IMR-90 (cell line): ENCODE data around the gene PARD3. TPM values are rescaled to one million over a fixed set of nuclear protein-coding genes. Genes with fewer than 3 reads are reported as not detected.

ENCODE experiments used
- ATAC-seq: fragments of 200-7000 bp; cut with Tn5 transposase; 2 replicates; pipeline ENCODE4 v1.9.1; 2020; ENCODE audit warnings: low read depth, mild to moderate bottlenecking, moderate library complexity
- BruUV-seq: library from RNA; stranded (reverse); fragments of 400-500 nt; replicated peaks from 2 replicates; lab custom pipeline; 2021; lab: Mats Ljungman, UMichigan
- CTCF ChIA-PET: fragments of 300-600 bp; formaldehyde crosslinking; extraction: SDS; loops from one replicate; lab custom pipeline; 2021; ENCODE audit warnings: antibody characterized with exemption; lab: Yijun Ruan, JAX
- POLR2A ChIA-PET: fragments of 300-600 bp; sonication (Branson Sonifier 250); formaldehyde crosslinking; loops from one replicate; lab custom pipeline; 2022; ENCODE audit warnings: antibody characterized with exemption; ENCODE audit not compliant: unreplicated experiment; lab: Charles Lee
- DNase-seq: peaks from one replicate; pipeline ENCODE4 v3.0.0; 2013
- H2AFZ ChIP-seq: replicated peaks from 2 replicates; pipeline ENCODE3; 2013; ENCODE audit warnings: low read length, mild to moderate bottlenecking; ENCODE audit not compliant: poor library complexity
- H2AK5ac ChIP-seq: 2 replicates; pipeline ENCODE4 v1.6.1; 2013; ENCODE audit warnings: low read depth, low read length, inconsistent platforms
- H2AK9ac ChIP-seq: replicated peaks from 2 replicates; pipeline ENCODE3; 2013; ENCODE audit warnings: mild to moderate bottlenecking, low read depth, low read length, moderate library complexity; ENCODE audit not compliant: poor library complexity
- H2BK120ac ChIP-seq: 2 replicates; pipeline ENCODE4 v1.6.1; 2013; ENCODE audit warnings: low read depth, low read length, inconsistent platforms
- H2BK15ac ChIP-seq: 3 replicates; pipeline ENCODE4 v1.6.1; 2013; ENCODE audit warnings: low read depth, low read length, inconsistent platforms
- H2BK20ac ChIP-seq: 2 replicates; pipeline ENCODE4 v1.6.1; 2013; ENCODE audit warnings: low read depth, mild to moderate bottlenecking, inconsistent platforms, low read length, moderate library complexity
- H2BK5ac ChIP-seq: 2 replicates; pipeline ENCODE4 v1.6.1; 2013; ENCODE audit warnings: mild to moderate bottlenecking, low read depth, low read length, inconsistent platforms; ENCODE audit not compliant: poor library complexity, severe bottlenecking
- H3K14ac ChIP-seq: replicated peaks from 2 replicates; pipeline ENCODE4 v1.6.1; 2013; ENCODE audit warnings: low read depth, low read length, inconsistent platforms
- H3K18ac ChIP-seq: 2 replicates; pipeline ENCODE4 v1.6.1; 2013; ENCODE audit warnings: low read depth, low read length, control low read depth
- H3K23ac ChIP-seq: 2 replicates; pipeline ENCODE4 v1.6.1; 2013; ENCODE audit warnings: low read depth, low read length, inconsistent platforms
- H3K27ac ChIP-seq: 2 replicates; pipeline ENCODE4 v1.5.1; 2013; ENCODE audit warnings: mild to moderate bottlenecking, control low read depth, low read length; ENCODE audit not compliant: insufficient read depth
- H3K27me3 ChIP-seq: 2 replicates; pipeline ENCODE4 v1.6.1; 2013; ENCODE audit warnings: low read length; ENCODE audit not compliant: control insufficient read depth, insufficient read depth
- H3K36me3 ChIP-seq: 2 replicates; pipeline ENCODE4 v1.6.1; 2013; ENCODE audit warnings: low read length, mixed read lengths; ENCODE audit not compliant: control insufficient read depth, insufficient read depth
- H3K4ac ChIP-seq: 2 replicates; pipeline ENCODE4 v1.6.1; 2013; ENCODE audit warnings: low read depth, low read length, inconsistent platforms
- H3K4me1 ChIP-seq: 2 replicates; pipeline ENCODE4 v1.6.1; 2013; ENCODE audit warnings: low read length, mixed read lengths; ENCODE audit not compliant: control insufficient read depth, insufficient read depth
- H3K4me2 ChIP-seq: 2 replicates; pipeline ENCODE4 v1.6.1; 2013; ENCODE audit warnings: low read depth, mild to moderate bottlenecking, control low read depth, low read length, moderate library complexity
- H3K4me3 ChIP-seq: 2 replicates; pipeline ENCODE4 v1.5.1; 2013; ENCODE audit warnings: low read depth, mild to moderate bottlenecking, control low read depth, low read length, moderate library complexity; ENCODE audit not compliant: insufficient read depth
- H3K56ac ChIP-seq: 2 replicates; pipeline ENCODE4 v1.6.1; 2013; ENCODE audit warnings: low read length, inconsistent platforms; ENCODE audit not compliant: insufficient read depth; ENCODE audit errors: extremely low read depth
- H3K79me1 ChIP-seq, 2 experiments: 2 replicates each; pipeline ENCODE4 v1.6.1; 2013; ENCODE audit warnings: low read length in 2 of 2, inconsistent platforms in 1 of 2, low read depth in 1 of 2
- H3K9ac ChIP-seq: 2 replicates; pipeline ENCODE4 v1.6.1; 2013; ENCODE audit warnings: low read depth, low read length, control low read depth
- H3K9me1 ChIP-seq: 2 replicates; pipeline ENCODE4 v1.6.1; 2013; ENCODE audit warnings: low read length, inconsistent platforms; ENCODE audit not compliant: insufficient read depth
- H3K9me3 ChIP-seq: 2 replicates; pipeline ENCODE4 v1.6.1; 2013; ENCODE audit warnings: low read length; ENCODE audit not compliant: control insufficient read depth, insufficient read depth
- H4K20me1 ChIP-seq: 2 replicates; pipeline ENCODE4 v1.6.1; 2013; ENCODE audit warnings: low read length, inconsistent platforms; ENCODE audit not compliant: insufficient read depth
- H4K5ac ChIP-seq: 2 replicates; pipeline ENCODE4 v1.6.1; 2013; ENCODE audit warnings: mild to moderate bottlenecking, low read depth, low read length, control low read depth
- H4K8ac ChIP-seq, 2 experiments: 2 replicates each; pipeline ENCODE4 v1.6.1; 2013; ENCODE audit warnings: low read depth in 2 of 2, low read length in 2 of 2, control low read depth in 1 of 2, inconsistent platforms in 1 of 2
- H4K91ac ChIP-seq: 2 replicates; pipeline ENCODE4 v1.6.1; 2013; ENCODE audit warnings: low read depth, low read length, inconsistent platforms; ENCODE audit not compliant: insufficient read depth
- BHLHE40 ChIP-seq: fragments of 150-350 bp; IDR thresholded peaks from 2 replicates; pipeline ENCODE4 v1.6.1; 2016; ENCODE audit warnings: mild to moderate bottlenecking, low read depth, low read length
- CEBPB ChIP-seq: IDR thresholded peaks from 2 replicates; pipeline ENCODE4 v1.6.1; 2012; ENCODE audit warnings: low read depth, low read length, improper control_type of control experiment
- CHD1 ChIP-seq: IDR thresholded peaks from 2 replicates; pipeline ENCODE4 v1.6.1; 2012; ENCODE audit warnings: low read depth, low read length, improper control_type of control experiment
- ELK1 ChIP-seq: fragments of 150-350 bp; IDR thresholded peaks from 2 replicates; pipeline ENCODE4 v1.6.1; 2016; ENCODE audit warnings: low read depth, mild to moderate bottlenecking, low read length, moderate library complexity, borderline replicate concordance
- FOS ChIP-seq: fragments of 150-350 bp; IDR thresholded peaks from 2 replicates; pipeline ENCODE4 v1.6.1; 2016; ENCODE audit warnings: low read depth, low read length
- MAFK ChIP-seq: IDR thresholded peaks from 2 replicates; pipeline ENCODE4 v1.6.1; 2012; ENCODE audit warnings: low read depth, low read length, improper control_type of control experiment
- MAZ ChIP-seq: IDR thresholded peaks from 2 replicates; pipeline ENCODE4 v1.6.1; 2012; ENCODE audit warnings: low read depth, mild to moderate bottlenecking, low read length, improper control_type of control experiment, moderate library complexity, borderline replicate concordance
- MXI1 ChIP-seq: IDR thresholded peaks from 2 replicates; pipeline ENCODE4 v1.6.1; 2012; ENCODE audit warnings: low read depth, mild to moderate bottlenecking, low read length, moderate library complexity, borderline replicate concordance
- NFE2L2 ChIP-seq: fragments of 150-350 bp; IDR thresholded peaks from 2 replicates; pipeline ENCODE4 v1.6.1; 2016; ENCODE audit warnings: low read depth, mild to moderate bottlenecking, low read length
- POLR2A ChIP-seq: IDR thresholded peaks from 2 replicates; pipeline ENCODE4 v1.6.1; 2012; ENCODE audit warnings: mild to moderate bottlenecking, low read depth, low read length
- RAD21 ChIP-seq: IDR thresholded peaks from 2 replicates; pipeline ENCODE4 v1.6.1; 2012; ENCODE audit warnings: low read length, improper control_type of control experiment
- RCOR1 ChIP-seq: IDR thresholded peaks from 2 replicates; pipeline ENCODE4 v1.6.1; 2012; ENCODE audit warnings: mild to moderate bottlenecking, low read length, improper control_type of control experiment; ENCODE audit not compliant: insufficient replicate concordance
- RFX5 ChIP-seq: IDR thresholded peaks from 2 replicates; pipeline ENCODE4 v1.8.0; 2012; ENCODE audit warnings: low read depth, mild to moderate bottlenecking, low read length, moderate library complexity
- SMC3 ChIP-seq: fragments of 150-350 bp; IDR thresholded peaks from 2 replicates; pipeline ENCODE4 v1.6.1; 2016; ENCODE audit warnings: low read depth, mild to moderate bottlenecking, antibody characterized with exemption, low read length, moderate library complexity
- USF2 ChIP-seq: fragments of 150-350 bp; IDR thresholded peaks from 2 replicates; pipeline ENCODE4 v1.6.1; 2017; ENCODE audit warnings: mild to moderate bottlenecking, antibody characterized with exemption, low read length, low read depth
- WGBS, 2 experiments: methylation state at CpG; one replicate each; pipeline versions ENCODE4 v1.1.5 to v1.1.7; 2013; ENCODE audit warnings: missing lambda C conversion rate in 2 of 2; ENCODE audit not compliant: insufficient read length in 1 of 2; ENCODE audit errors: extremely low coverage in 2 of 2; 5-methylcytosine and 5-hydroxymethylcytosine counted together
- dilution Hi-C: fragments of 300-500 bp; cut with HindIII; formaldehyde crosslinking; loops from one replicate; pipeline ENCODE4 v1.14.3; 2018; ENCODE audit warnings: low sequenced_read_pairs; ENCODE audit not compliant: unreplicated experiment
- in situ Hi-C: fragments of 300-500 bp; cut with MboI; formaldehyde crosslinking; loops from 3 replicates; pipeline ENCODE4 v1.14.3; 2019; ENCODE audit warnings: low sequenced_read_pairs, inconsistent platforms, mixed read lengths
- intact Hi-C: fragments of 100-400 bp; cut with micrococcal nuclease; formaldehyde crosslinking; loops from 2 replicates; pipeline ENCODE4 v1.10.0; 2022
- polyA plus RNA-seq, 3 experiments: library from polyadenylated mRNA; depleted of rRNA; stranded (reverse); fragments of >200 nt; gene quantifications; 2 replicates each; pipeline ENCODE4 v1.2.3, GENCODE V29; 2012; ENCODE audit warnings: low replicate concordance in 1 of 3
- total RNA-seq: library from RNA; depleted of rRNA; stranded (reverse); fragments of >200 nt; gene quantifications from 2 replicates; pipeline ENCODE4 v1.2.3, GENCODE V29; 2012
- TF ChIP-seq, protein P1 (sequence below): conservative IDR thresholded peaks from 2 replicates; pipeline ENCODE4 v1.5.1; 2012; ENCODE audit warnings: mild to moderate bottlenecking, low read depth, low read length, improper control_type of control experiment

PARD3 gene
- total and polyA plus RNA-seq, 2 of the 4 experiments (the other 2 are of a cell fraction) = 14.6 to 37.5 TPM

DNA sequence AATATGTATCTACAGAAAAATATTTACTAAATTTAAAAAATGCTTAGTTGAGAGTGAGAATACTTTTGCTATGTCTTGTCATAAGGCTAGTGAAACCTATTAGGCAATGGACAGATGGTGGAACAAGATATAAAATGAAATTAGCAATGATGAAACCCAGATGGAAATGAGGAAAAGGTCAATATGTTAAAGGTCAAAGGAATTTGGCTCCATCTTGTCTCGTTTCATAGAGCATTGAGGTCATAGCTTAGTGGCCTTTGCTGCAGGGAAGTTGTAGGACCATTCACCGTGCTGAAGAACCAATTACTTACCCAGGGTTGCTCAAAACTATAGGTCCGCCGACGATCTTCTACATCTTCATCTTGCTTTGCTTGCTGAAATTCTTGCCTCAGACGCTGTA lies 683.9 kb downstream of the PARD3 start:
- no CpG with 5 or more reads among the region's 6 CpGs for WGBS, 2 experiments
- no peak overlapping the region for H2BK20ac ChIP-seq
- H2AK9ac ChIP-seq = no peak overlapping the region
- no peaks in the 10 kb centered on the region for H3K79me1 ChIP-seq
- no peak overlapping the region for H4K5ac ChIP-seq
- no peak for ATAC-seq
- no TSS peak for BruUV-seq
- H3K27me3 ChIP-seq = no peaks in the 10 kb centered on the region
- H3K56ac ChIP-seq = no peak overlapping the region
- no peak overlapping the region for H2AFZ ChIP-seq
- dilution Hi-C loops = no loop called here
- no peak overlapping the region for H3K4me2 ChIP-seq
- no peak overlapping the region for H3K14ac ChIP-seq
- H3K36me3 ChIP-seq = no peaks in the 10 kb centered on the region
- H3K18ac ChIP-seq = no peak overlapping the region
- DNase-seq = no peak
- H3K9me1 ChIP-seq = no peaks in the 10 kb centered on the region
- CTCF ChIA-PET = no interaction called here
- no peak overlapping the region for H3K4me3 ChIP-seq
- H3K4ac ChIP-seq = no peak overlapping the region
- no peak overlapping the region for H4K91ac ChIP-seq
- POLR2A ChIA-PET = no interaction called here
- intact Hi-C loops = no loop called here
- in situ Hi-C loops = no loop called here
- no peak overlapping the region for H2BK120ac ChIP-seq
- H3K23ac ChIP-seq = no peak overlapping the region
- H2AK5ac ChIP-seq = no peak overlapping the region
- no peaks in the 10 kb centered on the region for H4K20me1 ChIP-seq
- H3K9ac ChIP-seq = no peak overlapping the region
- H4K8ac ChIP-seq = no peak overlapping the region
- H2BK5ac ChIP-seq = no peak overlapping the region
- TF ChIP-seq FOS (no peak), SMC3 (no peak), NFE2L2 (no peak), MXI1 (no peak), RAD21 (no peak), CEBPB (no peak), RCOR1 (no peak), MAFK (no peak), BHLHE40 (no peak), POLR2A (no peak), USF2 (no peak), RFX5 (no peak), ELK1 (no peak), MAZ (no peak), CHD1 (no peak)
- TF ChIP-seq, protein P1, sequence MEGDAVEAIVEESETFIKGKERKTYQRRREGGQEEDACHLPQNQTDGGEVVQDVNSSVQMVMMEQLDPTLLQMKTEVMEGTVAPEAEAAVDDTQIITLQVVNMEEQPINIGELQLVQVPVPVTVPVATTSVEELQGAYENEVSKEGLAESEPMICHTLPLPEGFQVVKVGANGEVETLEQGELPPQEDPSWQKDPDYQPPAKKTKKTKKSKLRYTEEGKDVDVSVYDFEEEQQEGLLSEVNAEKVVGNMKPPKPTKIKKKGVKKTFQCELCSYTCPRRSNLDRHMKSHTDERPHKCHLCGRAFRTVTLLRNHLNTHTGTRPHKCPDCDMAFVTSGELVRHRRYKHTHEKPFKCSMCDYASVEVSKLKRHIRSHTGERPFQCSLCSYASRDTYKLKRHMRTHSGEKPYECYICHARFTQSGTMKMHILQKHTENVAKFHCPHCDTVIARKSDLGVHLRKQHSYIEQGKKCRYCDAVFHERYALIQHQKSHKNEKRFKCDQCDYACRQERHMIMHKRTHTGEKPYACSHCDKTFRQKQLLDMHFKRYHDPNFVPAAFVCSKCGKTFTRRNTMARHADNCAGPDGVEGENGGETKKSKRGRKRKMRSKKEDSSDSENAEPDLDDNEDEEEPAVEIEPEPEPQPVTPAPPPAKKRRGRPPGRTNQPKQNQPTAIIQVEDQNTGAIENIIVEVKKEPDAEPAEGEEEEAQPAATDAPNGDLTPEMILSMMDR = no peak
- 0 out of 2 replicates have a peak, but pooled peaks cover 1% of the 10 kb centered on the region for H3K4me1 ChIP-seq
- no peaks in the 10 kb centered on the region for H3K9me3 ChIP-seq
- H2BK15ac ChIP-seq = no peak overlapping the region
- no peak overlapping the region for H3K27ac ChIP-seq
